ENCODE results near the gene ACVR1B.

DNA sequence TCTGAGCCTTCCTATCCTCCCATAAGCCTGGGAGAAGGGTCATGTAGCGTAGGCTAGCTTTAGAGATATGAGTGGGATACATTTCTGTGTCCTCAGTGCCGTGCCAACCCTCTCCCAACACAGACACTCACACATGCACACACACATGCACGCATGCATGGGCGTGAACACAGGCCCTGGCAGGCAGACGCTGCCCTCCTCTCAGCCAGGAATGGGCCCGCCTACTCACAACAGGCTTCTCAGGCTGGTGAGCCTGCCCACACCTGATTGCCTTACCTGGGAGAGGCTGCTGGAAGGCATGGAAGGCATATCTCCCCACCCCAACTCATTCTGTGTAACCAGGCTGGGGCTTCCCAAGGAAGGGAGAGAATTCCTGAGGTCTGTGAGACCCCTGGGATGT, 12.8 kb upstream of the ACVR1B start:
- TF ChIP-seq, protein P1, sequence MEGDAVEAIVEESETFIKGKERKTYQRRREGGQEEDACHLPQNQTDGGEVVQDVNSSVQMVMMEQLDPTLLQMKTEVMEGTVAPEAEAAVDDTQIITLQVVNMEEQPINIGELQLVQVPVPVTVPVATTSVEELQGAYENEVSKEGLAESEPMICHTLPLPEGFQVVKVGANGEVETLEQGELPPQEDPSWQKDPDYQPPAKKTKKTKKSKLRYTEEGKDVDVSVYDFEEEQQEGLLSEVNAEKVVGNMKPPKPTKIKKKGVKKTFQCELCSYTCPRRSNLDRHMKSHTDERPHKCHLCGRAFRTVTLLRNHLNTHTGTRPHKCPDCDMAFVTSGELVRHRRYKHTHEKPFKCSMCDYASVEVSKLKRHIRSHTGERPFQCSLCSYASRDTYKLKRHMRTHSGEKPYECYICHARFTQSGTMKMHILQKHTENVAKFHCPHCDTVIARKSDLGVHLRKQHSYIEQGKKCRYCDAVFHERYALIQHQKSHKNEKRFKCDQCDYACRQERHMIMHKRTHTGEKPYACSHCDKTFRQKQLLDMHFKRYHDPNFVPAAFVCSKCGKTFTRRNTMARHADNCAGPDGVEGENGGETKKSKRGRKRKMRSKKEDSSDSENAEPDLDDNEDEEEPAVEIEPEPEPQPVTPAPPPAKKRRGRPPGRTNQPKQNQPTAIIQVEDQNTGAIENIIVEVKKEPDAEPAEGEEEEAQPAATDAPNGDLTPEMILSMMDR (IDR thresholded peaks at IDR 0.05; ENCODE audit: low read depth, low read length): no peak
- TF ChIP-seq POLR2A (IDR thresholded peaks at IDR 0.05; ENCODE audit: extremely low read depth, insufficient read length): no peak
- TF ChIP-seq, protein P2, sequence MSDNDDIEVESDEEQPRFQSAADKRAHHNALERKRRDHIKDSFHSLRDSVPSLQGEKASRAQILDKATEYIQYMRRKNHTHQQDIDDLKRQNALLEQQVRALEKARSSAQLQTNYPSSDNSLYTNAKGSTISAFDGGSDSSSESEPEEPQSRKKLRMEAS (IDR thresholded peaks at IDR 0.05; ENCODE audit: low read depth, low read length): no peak
